NCI-H446 (cell line): ENCODE measurements around the gene SEM1.
"Not testable (repeated sequence)": the region's sequence is repeated elsewhere in the genome, so short reads cannot be mapped to it uniquely, and the experiment has no call there.

ENCODE experiments used
- DNase-seq, 2 experiments: peaks; one replicate each; lab custom pipeline; 2025; lab: John Stamatoyannopoulos, UW

SEM1 gene

DNA sequence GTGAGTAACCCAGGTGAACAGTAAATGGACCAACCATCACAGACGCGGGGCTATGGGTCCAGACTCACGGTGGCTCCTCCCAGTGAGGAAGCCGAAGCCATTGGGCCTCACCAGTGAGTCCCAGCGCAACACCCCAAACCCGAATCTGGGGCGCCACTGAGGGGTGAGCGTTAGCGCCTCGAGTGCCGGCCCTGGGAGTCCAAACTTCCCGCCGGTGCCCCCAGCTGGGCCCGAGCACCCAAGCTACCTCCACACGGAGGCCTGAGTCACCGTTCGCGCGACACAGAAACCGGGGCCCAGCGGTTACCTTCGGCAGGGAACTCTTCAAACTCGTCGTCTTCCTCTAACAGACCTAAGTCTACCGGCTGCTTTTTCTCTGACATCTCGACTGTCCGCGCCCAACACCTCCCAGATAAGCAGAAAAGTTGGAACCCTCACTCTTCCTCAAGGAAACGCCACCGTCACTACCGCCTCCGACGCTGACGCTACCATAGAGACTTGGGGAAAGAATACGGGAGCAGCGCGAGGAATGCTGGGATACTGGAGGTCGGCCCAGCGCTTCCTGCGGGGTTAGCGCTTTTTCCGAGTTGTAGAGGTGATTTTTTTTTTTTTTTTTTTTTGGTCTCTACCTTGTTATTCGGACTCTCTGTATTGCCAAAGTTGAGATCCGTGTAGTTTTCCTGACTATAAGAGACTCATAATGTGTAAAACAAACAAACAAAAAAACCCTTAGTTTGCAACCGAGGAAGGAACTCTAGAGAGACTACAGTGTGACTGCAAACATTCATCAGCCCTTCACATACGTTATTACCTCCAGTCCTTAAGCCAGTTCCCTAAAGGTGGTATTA lies at the start of gene SEM1:
Gene SEM1, minus strand, starts transcription at position 466 of the 848 bp plus-strand sequence. Its CDS starts 83 bp downstream, at position 383.
- peak; percentile 64 to 83 for DNase-seq

DNA sequence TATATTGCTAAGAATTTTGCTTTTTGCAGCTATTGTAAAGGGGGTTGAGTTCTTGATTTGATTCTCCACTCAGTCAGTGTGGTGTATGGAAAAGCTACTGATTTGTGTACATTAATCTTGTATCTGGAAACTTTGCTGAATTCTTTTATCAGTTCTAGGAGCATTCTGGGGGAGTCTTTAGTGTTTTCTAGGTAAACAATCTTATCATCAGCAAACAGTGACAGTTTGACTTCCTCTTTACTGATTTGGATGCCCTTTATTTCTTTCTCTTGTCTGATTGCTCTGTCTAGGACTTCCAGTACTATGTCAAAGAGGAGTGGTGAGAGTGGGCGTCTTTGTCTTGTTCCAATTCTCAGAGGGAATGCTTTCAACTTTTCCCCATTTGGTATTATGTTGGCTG lies 48.2 kb upstream of the SEM1 start:
- DNase-seq, result not testable (repeated sequence)

DNA sequence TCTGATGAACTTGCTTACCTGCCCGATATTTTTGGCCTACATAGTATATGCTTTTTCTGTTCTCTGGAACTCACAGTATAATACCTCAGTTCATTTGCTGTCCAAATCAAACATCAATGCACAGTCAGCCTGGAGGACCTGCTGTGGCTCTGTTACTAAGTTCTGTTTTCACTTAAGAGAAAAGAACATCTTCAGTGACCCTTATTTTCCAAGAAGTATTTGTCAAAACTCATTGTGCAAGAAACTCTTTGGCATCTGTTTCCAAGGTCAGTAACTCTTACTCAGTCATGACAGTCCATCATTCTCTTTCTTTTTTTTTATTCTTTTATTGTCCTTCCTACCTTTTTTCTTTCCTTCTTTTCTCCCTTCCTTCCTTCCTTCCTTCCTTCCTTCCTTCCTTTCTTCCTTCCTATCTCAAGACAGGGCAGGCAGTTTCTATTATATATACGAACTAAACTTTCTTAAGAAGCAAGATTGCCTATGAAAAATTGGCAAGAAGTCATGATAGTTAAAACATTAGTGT lies 37.8 kb upstream of the SEM1 start:
- no peak for DNase-seq

DNA sequence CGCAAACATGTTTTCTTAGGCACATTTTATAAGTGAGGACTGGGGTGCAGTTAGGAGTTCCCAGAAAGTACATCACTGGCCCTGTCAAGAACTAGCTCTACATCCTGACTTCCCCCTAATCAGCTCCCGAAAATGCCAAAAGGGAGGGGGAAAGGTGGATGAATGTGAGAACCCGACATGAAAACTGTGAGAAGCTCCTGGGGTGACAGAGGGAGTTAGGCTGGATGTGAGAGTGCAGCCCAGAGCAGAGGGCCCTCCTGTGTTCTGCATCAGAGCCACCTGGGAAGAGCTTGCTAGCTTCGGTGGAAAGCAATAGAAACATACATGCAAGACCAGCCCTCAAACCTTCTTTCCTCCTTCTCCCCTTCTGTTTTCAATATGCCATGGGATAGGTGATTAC lies 30.5 kb upstream of the SEM1 start:
- no peak for DNase-seq

DNA sequence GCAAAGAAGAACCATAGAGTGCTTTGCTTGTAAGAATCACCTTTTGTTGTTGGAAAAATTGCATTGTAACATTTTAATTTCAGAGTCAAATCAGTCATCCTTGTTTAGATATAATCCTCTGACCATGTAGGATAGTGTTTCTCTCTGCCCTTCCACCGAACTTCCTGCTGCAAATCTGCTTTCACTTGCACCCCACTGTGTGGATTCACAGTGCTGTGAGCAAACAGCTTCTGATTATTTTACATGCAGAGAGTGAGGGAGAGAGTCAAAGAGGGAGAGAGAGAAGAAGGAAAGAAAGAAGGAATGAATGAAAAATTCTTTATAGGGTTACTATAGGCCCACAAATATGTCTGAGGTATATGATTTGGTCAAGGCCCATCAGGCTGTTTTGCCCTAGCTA lies 30.0 kb upstream of the SEM1 start:
- no peak for DNase-seq

DNA sequence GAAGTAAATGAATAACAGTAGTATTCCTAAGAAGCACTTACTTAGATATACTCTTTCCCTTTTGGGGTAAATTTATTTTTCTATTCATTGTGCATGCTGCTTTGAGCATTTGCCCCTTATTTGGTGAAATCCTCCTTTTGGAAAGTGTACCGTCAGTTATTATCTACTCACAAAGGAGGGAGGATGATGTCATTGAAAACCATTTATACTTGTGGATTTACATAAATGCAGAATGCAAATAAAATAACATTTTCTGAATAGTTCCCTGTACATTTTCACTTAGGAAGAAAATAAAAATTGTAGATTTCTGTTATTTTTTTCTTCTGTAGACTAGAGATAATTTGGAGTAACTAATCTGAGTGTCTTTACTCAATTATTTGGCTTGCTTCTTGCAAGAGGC lies 29.5 kb upstream of the SEM1 start:
- DNase-seq, result no peak

DNA sequence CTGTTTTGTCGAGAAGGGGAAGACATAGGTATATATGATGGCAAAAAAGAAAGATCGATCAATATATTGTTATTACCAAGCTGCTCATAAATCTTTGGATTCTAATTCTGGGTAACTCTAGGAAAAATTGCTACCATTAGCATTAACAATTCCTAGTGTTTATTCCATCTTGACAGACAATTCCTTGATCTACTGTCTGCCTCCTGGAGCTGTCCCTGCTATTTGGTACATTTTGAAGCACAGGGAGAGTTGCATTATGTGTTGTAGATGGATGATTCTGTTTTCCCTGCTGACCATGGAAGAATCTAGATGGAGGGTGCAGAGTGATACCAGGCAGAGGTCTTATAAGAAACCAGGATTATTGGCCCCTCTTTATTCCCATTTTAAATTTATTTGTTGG lies 29.1 kb upstream of the SEM1 start:
- no peak for DNase-seq

DNA sequence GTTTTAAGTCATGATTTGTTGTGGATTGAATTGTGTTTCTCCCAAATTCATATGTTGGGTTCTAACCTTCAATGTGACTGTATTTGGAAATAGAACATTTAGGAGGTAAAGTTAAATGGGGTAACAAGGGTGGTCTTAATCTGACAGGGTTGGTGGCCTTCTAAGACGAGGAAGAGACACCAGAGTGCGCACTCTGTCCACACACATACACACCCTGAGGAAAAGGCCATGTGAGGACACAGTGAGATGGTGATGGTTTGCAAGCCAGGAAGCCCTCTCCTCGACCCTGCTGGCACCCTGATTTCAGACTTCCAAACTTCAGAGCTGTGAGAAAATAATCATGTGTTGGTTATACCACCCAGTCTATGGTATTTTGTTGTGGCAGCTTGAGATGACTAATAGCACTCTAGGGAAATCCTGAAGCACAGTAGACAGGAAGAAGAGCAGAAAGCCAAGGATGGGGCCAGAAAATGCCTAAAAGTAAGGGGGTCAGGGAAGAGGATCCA lies 28.0 kb upstream of the SEM1 start:
- DNase-seq, result no peak

DNA sequence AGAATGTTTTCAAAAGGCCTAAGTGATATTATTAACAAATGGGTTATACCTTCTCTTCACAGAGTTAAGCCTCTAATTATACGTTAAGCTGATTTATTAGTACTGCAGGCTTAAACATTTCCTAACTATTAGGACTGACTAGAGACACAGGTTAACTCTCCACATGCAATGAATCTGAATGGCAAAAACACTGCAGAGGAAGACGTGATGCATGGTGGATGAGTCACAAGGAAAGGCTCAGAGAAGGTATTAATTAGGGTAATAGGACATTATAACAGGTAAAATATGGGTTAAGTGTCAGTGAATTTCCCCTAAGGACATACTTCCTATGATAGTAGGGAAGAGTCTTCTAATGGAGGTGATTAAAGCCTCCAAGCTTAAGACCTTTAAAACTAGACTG lies 24.7 kb upstream of the SEM1 start:
- DNase-seq, result no peak

DNA sequence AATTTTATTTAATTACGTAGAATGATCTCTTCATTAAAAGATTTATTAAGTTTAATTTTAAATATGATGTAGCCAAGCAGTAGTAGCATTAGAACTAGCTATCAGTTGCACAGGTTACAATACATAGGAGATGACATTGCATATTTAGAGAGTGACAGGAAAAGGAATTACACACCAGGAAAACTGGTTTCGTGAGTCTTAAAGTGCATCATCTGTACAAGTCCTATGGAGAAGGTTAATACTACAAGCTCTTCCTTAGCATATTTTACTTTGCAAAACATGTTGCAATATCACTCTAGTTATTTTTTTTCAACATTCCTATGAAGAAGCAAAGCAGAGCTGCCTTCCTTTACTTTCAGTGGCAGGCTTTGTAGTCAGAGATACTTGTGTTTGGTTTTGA lies 20.2 kb upstream of the SEM1 start:
- DNase-seq, result no peak

DNA sequence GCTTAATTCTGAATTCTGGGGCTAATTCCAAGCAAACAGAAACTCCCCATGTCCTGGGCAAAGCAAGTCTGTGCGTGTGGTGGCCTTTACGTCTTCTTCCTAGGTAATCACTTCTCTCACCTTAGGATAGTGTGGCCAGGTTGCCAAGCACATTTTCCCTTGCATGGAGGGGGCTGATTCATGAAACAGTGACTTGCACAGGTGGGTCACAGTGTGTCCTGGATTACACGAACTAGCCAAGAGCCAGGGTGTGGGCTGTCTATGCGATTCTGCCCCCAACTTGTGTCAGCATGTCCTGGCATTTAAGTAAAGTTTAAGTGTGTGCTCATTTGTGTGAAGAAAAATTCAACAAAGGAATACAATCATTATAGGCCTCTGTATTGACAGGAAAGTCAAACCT lies 18.5 kb upstream of the SEM1 start:
- no peak for DNase-seq

DNA sequence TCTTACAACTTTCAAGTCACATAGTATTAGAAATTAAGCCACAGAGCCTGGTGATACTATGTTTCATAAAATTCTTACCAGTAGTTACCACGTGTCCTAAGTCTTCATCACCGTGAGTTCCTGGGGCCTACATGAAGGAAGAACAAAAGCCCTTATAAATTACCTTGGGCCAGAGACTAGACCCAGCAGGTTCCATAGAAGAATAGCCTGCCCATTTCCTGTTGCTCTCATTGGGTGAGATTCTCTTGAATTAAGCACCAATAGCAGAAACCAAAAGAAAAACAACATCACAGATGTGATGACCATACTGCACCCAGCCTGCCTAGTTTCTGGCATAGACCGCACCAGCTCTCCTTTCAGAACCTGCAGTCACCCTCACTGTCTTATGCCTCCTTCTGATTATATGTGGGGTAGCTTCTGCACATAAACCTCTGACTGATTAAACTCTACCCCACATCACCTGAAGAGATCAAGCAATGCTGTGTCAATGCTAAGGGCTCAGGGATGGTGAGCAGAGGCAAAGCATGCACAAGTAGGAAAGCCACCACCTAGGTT lies 18.0 kb upstream of the SEM1 start:
- DNase-seq, result no peak

DNA sequence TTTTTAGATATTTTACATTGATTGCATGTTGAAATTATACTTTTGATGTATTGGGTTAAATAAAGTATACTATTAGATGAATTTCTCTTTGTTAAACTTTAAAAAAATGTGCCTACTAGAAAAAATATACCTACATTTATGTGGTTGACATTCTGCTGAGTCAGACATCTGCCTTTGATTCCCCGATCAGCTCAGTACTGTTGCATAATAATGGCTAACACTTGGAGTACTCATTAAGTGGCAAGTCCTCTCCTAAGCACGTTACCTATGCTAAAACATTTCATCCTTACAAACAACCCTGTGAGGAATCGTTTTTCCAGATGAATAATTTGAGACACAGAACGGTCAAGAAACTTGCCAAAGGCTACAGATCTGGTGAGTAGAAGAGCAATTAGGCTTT lies 14.0 kb upstream of the SEM1 start:
- no peak for DNase-seq

DNA sequence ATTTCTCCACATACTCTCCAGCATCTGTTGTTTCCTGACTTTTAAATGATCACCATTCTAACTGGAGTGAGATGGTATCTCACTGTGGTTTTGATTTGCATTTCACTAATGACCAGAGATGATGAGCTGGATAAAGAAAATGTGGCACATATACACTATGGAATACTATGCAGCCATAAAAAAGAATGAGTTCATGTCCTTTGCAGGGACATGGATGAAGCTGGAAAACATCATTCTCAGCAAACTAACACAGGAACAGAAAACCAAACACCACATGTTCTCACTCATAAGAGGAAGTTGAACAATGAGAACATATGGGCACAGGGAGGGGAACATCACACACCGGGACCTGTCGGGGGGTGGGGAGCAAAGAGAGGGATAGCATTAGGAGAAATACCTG lies 13.3 kb upstream of the SEM1 start:
- DNase-seq, result not testable (repeated sequence)

DNA sequence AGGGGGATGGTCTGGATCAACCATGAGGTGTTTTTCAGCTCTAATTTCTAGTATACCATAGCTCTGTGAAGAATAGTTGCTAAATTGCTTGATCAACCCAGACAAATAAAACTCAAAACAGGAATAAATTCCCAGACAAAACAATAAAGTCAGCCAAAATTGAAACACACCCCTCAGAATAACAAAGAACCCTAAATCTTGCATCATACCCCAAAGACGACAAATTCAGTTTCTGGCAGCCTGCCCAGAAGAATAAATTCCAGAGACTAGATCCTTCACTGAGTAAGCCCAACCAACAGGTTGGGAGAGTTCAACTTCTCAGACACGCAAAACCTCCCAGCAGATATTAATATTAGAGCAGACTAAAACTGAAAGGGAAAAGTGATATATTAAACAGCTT lies 11.2 kb upstream of the SEM1 start:
- DNase-seq, result no peak

DNA sequence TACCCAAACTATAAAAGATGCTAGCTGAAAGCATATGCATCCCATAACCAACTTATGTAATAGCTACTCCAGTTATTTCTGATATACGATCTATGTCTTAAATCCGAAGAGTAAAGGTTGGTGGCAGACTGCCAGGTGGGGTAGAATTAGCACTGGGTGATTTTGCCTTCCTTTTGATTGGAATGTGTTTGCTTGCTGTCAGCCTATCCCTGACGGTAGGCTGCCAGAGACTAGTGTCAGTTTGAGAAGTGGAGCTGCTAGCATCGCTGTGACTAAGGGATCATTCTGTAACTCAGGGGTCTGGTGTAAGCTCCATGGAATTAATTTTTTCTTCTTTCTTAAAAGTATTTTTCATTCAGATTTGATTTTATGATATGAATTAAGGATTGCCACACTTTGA lies 9.5 kb upstream of the SEM1 start:
- DNase-seq, result no peak

DNA sequence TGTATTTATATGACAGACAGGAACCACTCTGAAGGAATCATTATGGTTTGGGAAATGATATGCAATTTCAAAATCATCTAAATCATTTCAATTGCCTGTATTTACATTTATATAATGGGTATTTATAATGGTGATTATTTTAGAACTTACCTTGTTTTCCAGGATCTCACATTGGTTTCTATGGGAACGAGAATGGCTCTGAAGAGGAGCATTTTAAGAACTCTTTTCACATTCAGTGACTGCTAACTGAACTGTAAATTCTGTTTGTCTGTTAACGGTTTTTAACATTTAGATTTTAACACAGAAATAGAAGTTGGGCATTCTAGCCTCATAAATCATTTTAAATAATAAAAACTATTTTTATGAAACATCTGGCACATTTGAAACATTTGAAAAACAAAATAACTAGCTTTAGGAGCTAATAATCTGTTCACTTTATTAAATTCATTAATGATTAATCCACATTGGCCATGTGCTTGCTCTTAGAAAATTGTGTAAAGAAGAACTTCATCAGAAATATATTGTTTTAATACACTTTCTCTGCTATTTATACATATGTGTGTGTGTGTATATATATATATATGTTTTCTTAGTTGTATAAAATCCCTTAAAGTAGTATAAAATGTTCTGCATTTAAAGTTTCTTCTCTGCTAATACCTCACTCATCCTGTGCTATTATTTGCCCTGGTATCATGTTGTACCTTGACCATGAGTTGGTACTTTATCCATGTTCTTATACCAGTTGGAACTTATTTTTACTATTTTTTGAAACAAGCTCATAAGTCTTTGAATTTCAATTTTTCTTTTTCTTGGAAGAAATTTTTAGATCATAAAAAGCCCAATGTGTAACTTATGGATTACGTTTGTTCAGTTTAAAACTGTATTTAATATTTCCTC lies 8.7 kb upstream of the SEM1 start:
- no peak for DNase-seq

DNA sequence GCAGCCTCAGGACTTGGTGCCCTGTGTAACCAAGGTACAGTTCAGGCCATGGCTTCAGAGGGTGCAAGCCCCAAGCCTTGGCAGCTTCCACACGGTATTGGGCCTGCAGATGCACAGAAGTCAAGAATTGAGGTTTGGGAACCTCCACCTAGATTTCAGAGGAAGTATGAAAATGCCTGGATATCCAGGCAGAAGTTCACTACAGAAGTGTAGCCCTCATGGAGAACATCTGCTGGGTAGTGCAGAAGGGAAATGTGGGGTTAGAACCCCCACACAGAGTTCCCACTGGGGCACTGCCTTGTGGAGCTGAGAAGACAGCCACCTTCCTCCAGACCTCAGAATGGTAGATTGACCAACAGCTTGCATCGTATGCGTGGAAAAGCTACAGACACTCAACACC lies 3.4 kb upstream of the SEM1 start:
- no peak for DNase-seq

DNA sequence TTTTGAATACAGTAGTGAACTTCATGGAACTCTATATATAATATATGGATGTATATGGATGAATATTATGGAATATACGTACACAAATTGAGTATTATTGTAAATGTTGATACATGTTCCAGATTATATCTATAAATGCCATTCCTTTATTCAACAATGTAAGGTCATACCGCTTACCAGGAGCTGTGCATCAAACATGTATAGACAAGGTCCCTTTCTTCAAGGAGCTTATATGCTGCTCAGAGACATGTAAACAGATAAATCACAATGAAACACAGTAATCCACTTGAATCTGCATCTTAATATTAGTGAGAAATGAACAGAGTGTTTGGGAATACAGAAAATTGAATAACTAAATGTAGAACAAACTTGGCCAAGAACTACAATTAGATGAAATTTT lies 898 bp upstream of the SEM1 start:
- no peak for DNase-seq

DNA sequence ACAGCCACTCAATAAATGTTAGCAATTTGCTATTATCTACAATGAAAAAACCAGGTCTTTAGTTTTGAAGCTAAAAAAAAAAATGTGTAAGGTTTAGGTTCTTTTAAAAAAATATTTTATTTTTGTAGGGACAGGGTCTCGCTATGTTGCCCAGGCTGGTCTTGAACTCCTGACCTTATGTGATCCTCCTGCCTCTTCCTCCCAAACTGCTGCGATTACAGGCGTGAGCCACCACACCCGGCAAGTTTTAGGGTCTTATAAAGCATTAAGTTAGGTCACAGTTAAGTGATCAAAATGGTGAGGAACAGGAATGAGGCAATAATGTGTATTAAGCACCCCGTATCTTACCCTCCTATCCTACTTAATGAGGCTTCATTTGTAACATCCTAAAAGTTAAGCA lies 774 bp downstream of the SEM1 start:
- no peak for DNase-seq

DNA sequence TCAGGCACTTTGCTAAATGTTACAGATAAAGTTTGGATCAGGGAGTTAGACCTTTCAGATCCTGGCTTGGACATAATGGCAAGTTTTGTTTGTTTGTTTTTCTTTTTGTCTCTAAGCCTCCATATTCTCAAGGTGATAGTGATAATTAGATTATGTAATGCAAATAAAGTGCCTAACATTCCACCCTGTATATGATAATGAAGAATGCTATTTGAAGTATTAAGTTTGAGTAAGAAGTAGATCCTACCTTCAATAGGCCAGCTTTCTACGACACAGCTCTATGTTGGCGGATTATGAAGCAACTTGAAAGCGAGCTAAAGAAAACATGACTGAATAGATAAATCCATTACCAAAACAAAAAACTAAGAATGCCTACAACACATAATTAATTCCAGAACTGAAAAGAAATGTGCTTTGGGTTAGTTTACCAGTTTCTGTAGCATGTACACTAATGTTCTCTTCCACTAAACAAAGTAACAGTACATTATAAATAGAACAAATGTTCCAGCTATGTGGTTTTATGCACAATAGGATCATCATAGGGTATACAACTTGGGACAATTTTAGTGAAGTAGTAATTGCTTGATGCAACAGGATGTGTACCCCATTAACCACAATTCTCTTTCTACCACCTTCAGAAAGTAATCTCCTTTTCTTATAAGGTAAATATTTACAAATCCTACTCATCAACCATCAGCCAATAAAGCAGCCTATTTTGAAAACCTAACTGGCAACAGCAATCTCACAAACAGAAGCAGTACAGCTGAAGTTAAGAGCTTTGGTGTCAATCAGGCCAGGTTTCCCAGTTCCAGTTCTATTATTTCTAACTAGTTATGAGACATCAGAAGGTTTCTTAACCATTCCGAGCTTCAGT lies 1.5 kb downstream of the SEM1 start:
- DNase-seq, result no peak
